H4 (cell line): ENCODE results near the gene RAB38. TPM values are rescaled to one million over a fixed set of nuclear protein-coding genes. Genes with fewer than 3 reads are reported as not detected.

Source experiments
- DNase-seq: peaks from one replicate; pipeline ENCODE4 v3.0.0-alpha.2; 2015; ENCODE audit warnings: low spot score
- total RNA-seq: library from RNA; depleted of rRNA; stranded (reverse); fragments of >200 nt; shearing (Covaris generic); gene quantifications from 2 replicates; pipeline ENCODE4 v1.2.3, GENCODE V29; 2014

The RAB38 gene
- total RNA-seq, 1 experiment from 2014 or later, result 2.2 TPM

GRCh38 chr11:88169881-88170280 lies 5.4 kb downstream of the RAB38 start:
- DNase-seq, result no peak

DNA sequence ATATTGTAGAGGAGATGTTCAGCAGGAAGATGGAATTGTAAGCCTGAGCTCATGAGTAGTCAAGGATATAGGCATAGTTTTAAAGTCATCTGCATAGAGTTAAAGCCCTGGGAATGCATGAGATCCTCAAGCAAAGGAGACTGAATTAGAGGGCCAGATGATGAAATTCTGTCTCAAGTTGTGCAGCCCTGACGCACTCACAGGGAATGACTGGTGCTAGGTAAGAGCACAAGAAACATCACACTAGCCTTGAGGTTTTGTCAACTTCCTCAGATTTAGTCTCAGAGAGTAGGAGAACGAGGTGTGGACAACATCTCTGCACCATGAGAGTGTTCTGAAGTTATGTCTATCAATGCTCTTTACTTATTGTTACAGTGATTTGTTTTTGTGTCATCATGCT lies 5.8 kb downstream of the RAB38 start:
- DNase-seq, result no peak

GRCh38 chr11:88167853-88168252 lies 7.4 kb downstream of the RAB38 start:
- no peak for DNase-seq

GRCh38 chr11:88164806-88165585 lies 10.2 kb downstream of the RAB38 start:
- DNase-seq, result no peak

- DNase-seq, result no peak
Measured at GRCh38 chr11:88164320-88164719, 10.9 kb downstream of the RAB38 start.

GRCh38 chr11:88158081-88158480 lies 17.2 kb downstream of the RAB38 start:
- DNase-seq, result no peak

- DNase-seq, result no peak
Measured at GRCh38 chr11:88157370-88157769, 17.9 kb downstream of the RAB38 start.

DNA sequence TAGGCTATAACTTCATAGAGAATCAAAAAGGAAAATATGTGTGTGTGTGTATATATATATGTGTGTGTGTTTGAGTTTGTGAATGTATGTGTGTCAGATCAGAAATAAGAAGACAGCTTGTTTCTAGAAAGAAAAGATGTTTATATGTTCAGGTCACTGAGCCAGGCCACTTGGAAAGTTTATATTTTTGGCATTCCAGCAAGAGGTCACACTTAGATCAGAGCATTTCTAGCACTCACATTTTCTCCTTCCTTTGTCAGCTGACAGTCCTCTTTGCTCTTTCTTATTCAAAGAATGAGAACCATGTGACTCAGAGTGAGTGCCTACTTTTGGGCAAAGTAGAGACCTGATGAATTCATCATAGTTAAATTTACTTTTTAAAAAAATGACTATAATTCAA lies 22.9 kb downstream of the RAB38 start:
- DNase-seq, result no peak

- no peak for DNase-seq
Measured at GRCh38 chr11:88151709-88152265, 23.5 kb downstream of the RAB38 start.

GRCh38 chr11:88146106-88146505 lies 29.1 kb downstream of the RAB38 start:
- DNase-seq, result no peak

GRCh38 chr11:88139865-88140264 lies 35.4 kb downstream of the RAB38 start:
- DNase-seq, result no peak

- DNase-seq, result no peak
Measured at GRCh38 chr11:88131764-88132470, 43.3 kb downstream of the RAB38 start.

- no peak for DNase-seq
Measured at GRCh38 chr11:88122956-88123355, 52.3 kb downstream of the RAB38 start.

DNA sequence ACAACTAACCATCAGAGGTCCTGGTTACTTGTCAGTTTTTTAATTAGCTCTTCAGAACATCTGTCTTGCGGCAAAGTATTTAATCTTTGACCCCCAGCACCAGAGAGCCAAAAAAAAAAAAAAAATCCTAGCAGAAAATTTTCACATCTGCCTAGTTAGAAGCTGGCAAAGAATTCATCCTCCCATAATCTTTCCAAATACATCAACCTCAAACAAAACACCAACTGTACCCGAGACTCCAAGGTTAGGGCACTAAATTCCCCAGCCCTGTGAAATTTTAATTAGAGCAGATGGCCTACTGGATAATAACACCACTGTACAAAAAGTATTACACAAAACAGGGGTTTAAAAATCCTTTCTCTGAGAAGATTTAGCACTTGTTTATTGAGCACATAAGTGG lies 55.7 kb downstream of the RAB38 start:
- DNase-seq, result no peak

DNA sequence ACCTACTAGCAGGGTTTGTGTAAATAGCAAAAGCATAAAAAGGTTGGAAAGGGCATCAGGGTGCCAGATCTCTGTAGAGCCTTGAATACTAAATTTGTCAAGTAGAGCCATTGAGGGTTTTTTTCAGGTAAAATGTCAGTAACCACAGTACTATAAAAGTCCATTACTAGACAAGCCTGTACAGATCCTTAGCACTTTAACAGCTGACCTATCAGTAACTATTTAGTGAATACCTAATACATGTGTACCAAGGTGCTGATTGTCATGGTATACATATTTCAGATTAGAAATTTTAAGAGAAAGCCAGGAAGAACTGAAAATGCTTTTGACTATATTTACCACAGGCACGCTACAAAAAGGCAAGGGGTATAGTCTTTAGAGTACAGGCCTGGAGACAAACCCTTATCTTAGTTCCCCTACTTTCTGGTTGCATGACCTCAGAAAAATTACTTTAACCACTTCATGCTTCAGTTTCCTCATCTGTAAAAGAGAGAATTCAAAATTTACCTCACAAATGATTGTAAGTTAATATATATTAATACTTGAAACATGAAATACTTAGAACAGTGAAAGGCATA lies 57.9 kb downstream of the RAB38 start:
- DNase-seq, result no peak

- no peak for DNase-seq
Measured at GRCh38 chr11:88115828-88116755, 59.2 kb downstream of the RAB38 start.

DNA sequence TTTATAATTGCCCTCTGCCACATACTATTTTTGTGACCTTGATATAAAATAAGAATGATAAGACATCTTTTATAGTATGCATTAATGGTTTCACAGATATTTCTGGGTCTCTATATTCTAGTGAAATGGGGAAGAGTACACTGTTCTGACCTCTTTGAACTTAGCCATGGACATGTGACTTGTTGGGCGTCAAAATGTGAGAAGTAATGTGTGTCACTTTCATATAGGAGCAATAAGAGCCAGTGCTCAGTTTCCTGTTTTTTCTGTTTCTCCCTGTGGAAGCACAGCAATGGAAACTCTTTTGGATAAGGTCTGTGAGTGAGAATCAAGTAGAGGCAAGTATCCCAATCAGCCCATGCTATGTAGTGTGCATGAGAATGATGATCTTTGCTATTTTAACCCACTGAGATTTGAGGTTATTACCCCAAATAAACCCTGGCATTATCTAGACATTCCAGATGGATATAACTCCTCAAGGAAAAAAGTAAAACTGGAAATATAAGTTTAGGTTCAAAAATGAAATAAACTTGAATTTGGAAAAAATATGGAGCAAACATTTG lies 60.7 kb downstream of the RAB38 start:
- no peak for DNase-seq

DNA sequence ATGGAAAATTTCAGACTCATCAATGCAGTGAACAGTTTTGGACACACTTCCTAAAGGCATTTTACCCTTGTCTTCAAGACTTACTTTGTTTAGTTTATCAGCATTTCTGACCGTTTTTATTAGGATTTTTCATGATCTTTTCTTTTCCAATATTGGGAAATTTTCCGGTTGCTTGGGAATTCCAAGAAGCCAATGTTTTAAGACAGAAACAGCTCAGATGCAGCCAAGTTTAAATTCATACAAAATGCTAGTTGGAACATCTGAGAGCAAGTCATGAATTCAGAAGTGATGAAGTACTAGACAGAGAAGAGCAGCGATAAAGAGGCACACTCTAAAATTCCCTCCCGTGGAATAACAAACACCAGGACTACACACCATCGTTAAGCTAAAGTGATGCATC lies 68.6 kb downstream of the RAB38 start:
- DNase-seq, result no peak

- no peak for DNase-seq
Measured at GRCh38 chr11:88105951-88106350, 69.3 kb downstream of the RAB38 start.

DNA sequence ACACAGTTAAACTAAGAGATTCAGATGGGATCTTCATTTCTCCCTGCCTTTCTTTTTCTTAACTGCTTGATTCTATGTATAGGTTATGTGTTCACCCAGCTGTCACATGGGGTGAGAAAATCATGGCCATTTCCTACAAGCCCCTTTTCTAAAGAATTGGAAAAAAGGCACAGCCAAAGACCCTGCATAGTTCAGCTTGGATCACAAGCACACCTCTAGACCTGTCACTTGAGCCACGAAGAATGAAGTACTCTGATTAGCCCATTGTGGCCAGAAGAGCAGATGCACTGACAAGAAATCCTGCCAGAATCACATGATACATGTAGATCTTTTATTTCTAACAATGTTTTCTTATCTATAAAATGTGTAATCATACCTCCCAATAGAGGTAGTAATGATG lies 69.7 kb downstream of the RAB38 start:
- DNase-seq, result no peak

DNA sequence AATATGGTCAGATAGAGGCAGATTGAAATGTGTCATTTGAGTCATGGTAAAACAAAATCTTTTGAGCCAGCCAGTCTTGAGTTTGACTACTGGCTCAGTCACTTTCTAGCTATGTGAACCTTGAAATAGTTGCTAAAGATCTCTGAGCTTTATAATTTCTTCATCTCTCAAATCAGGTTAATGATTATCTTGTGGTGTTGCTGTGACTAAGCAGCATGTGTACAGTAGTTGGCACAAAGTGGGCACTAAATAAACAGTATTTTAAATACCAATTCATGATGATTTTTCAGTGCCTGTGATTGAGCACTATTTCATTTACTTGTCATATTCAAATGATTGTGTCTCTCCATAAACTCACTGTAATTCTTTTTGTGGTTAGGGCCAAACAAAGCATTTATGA lies 70.8 kb downstream of the RAB38 start:
- no peak for DNase-seq
